Measurements from ENCODE around the gene FABP6.
A peak's percentile ranks its signal among the peaks of the same experiment; 100 is the strongest.

Gene FABP6

DNA sequence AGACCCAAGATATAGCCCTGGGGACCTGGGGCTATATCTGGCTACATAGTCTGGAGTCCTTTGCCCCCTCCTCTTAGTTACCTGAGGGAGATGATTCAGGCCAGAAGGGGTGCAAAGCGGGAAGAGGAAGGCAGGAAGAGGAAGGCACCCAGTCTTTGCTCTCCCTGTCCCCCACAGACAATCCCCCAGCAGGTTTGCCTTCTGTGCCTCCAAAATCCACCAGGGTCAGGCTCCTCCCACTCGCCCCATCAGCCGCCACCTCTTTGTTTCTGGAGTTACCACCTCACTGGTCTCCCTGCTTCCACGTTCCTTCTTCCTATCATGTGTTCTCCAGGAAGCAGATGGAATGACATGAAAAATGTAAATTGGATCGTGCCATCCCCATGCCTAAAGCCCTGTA lies 31.2 kb upstream of the FABP6 start:
- no peak overlapping the region for H3K27ac ChIP-seq
- no peak for DNase-seq (ENCODE audit: low spot score)
- POLR2A ChIA-PET (ENCODE audit: low non-redundant PET), result interaction anchor here (0.6 kb wide), 1 partner anchor 424 kb away, joined by 3 read pairs; no protein-coding TSS in a partner anchor
- no peak for TF ChIP-seq CTCF (conservative IDR thresholded peaks at IDR 0.05; ENCODE audit: low read depth)
- CTCF ChIA-PET, result interaction anchor here (0.8 to 2.3 kb wide), 5 partner anchors 11 to 193 kb away, joined by 3 to 13 read pairs (median 9); no protein-coding TSS in a partner anchor

DNA sequence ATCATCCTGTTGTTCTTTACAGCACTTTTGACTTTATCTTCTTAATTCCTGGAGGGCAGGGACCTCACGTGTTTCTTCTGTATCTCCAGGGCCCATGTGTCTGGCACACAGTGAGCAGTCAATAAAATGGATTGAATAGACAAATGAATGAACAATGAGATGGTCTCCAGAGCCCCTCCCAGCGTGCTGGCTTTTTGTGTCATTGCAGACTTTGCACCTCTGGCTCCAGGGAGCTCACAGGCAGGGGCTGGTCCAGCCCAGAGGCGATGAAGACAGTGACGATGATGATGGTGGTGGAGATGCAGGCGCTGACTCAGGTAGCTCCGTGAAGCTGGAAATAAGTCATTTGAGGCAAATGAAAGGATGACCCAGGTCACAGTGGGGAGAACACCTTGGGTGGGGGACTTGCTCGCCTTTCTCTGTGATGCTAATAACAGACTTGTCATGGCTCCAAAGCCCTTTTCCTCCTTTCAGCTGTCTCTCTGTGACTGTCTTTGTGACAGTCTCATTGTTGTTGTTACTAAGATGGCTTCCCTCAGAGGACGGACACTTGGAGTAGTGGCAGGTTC lies 30.4 kb upstream of the FABP6 start:
- H3K27ac ChIP-seq, result no peak overlapping the region
- ChIA-PET POLR2A (ENCODE audit: low non-redundant PET) (no interaction called here), CTCF (interaction anchor here (0.5 to 2.3 kb wide), 14 partner anchors 11 to 192 kb away, joined by 3 to 13 read pairs (median 3); no protein-coding TSS in a partner anchor)
- TF ChIP-seq CTCF (conservative IDR thresholded peaks at IDR 0.05; ENCODE audit: low read depth), result no peak
- no peak for DNase-seq (ENCODE audit: low spot score)

- TF ChIP-seq CTCF (conservative IDR thresholded peaks at IDR 0.05; ENCODE audit: low read depth), result peak; percentile 99
- CTCF ChIA-PET, result interaction anchor here (0.8 to 2.3 kb wide), 12 partner anchors 11 to 647 kb away, joined by 3 to 13 read pairs (median 3); no protein-coding TSS in a partner anchor
- DNase-seq (ENCODE audit: low spot score), result peak; percentile 86
- POLR2A ChIA-PET (ENCODE audit: low non-redundant PET), result no interaction called here
- no peak overlapping the region for H3K27ac ChIP-seq
Measured at GRCh38 chr5:160199410-160199911, 29.8 kb upstream of the FABP6 start.

- CTCF ChIA-PET, result no interaction called here
- no peak overlapping the region for H3K27ac ChIP-seq
- no peak for TF ChIP-seq CTCF (conservative IDR thresholded peaks at IDR 0.05; ENCODE audit: low read depth)
- POLR2A ChIA-PET (ENCODE audit: low non-redundant PET), result no interaction called here
- DNase-seq (ENCODE audit: low spot score), result no peak
Measured at GRCh38 chr5:160207061-160207460, 22.2 kb upstream of the FABP6 start.

- H3K27ac ChIP-seq, result no peak overlapping the region
- ChIA-PET CTCF (interaction anchor here (0.5 to 2.5 kb wide), 5 partner anchors 8 to 181 kb away, joined by 4 to 12 read pairs (median 5); no protein-coding TSS in a partner anchor), POLR2A (ENCODE audit: low non-redundant PET) (no interaction called here)
- no peak for TF ChIP-seq CTCF (conservative IDR thresholded peaks at IDR 0.05; ENCODE audit: low read depth)
- DNase-seq (ENCODE audit: low spot score), result peak; percentile 86
Measured at GRCh38 chr5:160209917-160210316, 19.4 kb upstream of the FABP6 start.

DNA sequence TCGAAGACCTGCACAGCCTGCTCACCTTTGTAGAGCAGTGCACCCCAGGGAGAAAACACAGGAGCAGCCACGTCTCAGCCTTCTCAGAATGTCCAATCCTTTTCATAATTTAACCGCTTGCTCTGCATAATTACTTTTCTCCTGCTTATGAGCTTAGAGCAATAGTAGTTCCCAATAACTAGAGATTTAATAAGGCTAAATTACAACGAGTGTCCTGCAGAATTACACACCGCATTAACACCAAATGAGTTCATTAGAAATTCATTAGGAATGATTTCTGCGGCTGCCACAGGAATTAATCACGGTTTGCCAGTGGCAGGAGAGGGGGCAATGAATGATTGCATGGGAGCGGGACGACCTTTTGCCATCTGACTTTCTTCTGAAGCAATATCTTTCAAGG lies 18.7 kb upstream of the FABP6 start:
- ChIA-PET POLR2A (ENCODE audit: low non-redundant PET) (no interaction called here), CTCF (interaction anchor here (1.1 to 2.5 kb wide), 4 partner anchors 12 to 189 kb away, joined by 3 to 12 read pairs (median 6); no protein-coding TSS in a partner anchor)
- no peak for TF ChIP-seq CTCF (conservative IDR thresholded peaks at IDR 0.05; ENCODE audit: low read depth)
- no peak overlapping the region for H3K27ac ChIP-seq
- DNase-seq (ENCODE audit: low spot score), result no peak

All from RWPE1 (cell line).